ENCODE data around the gene DAB1.

DNA sequence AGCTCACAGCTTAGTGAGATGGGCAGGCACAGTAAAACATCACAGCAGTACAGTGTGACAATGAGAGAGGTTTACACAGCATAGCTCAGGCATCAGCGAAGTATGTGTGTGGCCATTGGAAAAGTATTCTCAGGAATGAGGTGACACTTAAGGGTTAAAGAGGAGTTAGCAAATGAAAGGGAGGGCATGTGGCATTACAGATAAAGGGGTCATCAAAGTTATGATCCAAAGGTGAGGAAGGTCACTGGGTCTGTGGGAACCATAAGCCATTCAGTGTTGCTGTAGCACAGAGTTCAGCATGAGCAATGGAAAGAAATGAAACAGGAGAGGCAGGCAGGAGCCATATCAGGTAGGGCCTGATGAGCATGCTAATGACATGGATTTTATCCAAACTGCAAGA, 453.6 kb downstream of the DAB1 start:
- TF ChIP-seq, protein P1, sequence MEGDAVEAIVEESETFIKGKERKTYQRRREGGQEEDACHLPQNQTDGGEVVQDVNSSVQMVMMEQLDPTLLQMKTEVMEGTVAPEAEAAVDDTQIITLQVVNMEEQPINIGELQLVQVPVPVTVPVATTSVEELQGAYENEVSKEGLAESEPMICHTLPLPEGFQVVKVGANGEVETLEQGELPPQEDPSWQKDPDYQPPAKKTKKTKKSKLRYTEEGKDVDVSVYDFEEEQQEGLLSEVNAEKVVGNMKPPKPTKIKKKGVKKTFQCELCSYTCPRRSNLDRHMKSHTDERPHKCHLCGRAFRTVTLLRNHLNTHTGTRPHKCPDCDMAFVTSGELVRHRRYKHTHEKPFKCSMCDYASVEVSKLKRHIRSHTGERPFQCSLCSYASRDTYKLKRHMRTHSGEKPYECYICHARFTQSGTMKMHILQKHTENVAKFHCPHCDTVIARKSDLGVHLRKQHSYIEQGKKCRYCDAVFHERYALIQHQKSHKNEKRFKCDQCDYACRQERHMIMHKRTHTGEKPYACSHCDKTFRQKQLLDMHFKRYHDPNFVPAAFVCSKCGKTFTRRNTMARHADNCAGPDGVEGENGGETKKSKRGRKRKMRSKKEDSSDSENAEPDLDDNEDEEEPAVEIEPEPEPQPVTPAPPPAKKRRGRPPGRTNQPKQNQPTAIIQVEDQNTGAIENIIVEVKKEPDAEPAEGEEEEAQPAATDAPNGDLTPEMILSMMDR (IDR thresholded peaks at IDR 0.05) = no peak
- no peak for TF ChIP-seq POLR2A (IDR thresholded peaks at IDR 0.05)
